Hepatocyte (in vitro differentiated cells): Measurements from ENCODE around the gene LIN54.

ENCODE experiments used
- EZH2 ChIP-seq: fragments of 200-600 bp; sonication (generic); IDR thresholded peaks from 2 replicates; pipeline ENCODE4 v1.6.1; 2016; ENCODE audit warnings: antibody characterized with exemption, mild to moderate bottlenecking, borderline replicate concordance
- EZH2phosphoT487 ChIP-seq: fragments of 200-600 bp; sonication (generic); IDR thresholded peaks from one replicate; pipeline ENCODE4 v1.6.1; 2018; ENCODE audit warnings: antibody characterized with exemption, mild to moderate bottlenecking, low read depth, moderate library complexity; ENCODE audit not compliant: unreplicated experiment, severe bottlenecking
- TF ChIP-seq, protein P1 (sequence below): fragments of 200-600 bp; sonication (generic); IDR thresholded peaks from 2 replicates; pipeline ENCODE4 v1.5.1; 2016; ENCODE audit warnings: antibody characterized with exemption, mild to moderate bottlenecking; ENCODE audit not compliant: poor library complexity

DNA sequence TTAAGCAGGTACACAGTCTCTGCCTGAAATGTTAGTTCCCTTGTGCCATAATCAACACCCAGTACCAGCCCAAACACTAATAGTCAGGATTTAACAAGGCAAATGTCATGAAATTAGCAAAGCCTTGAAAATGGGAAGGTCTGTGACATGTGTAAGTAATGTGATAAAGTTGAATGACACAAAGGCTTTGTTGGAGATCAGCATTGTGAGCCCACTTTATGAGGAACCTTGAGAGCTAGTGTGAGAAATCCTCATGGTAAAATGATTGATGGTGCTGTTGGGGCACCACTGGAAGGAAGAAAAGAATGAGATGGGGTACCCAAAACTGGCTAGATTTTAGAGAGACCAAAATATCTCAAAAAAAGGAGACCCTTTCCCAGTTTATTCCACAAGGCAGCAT lies 3.3 kb upstream of the LIN54 start:
- TF ChIP-seq, protein P1, sequence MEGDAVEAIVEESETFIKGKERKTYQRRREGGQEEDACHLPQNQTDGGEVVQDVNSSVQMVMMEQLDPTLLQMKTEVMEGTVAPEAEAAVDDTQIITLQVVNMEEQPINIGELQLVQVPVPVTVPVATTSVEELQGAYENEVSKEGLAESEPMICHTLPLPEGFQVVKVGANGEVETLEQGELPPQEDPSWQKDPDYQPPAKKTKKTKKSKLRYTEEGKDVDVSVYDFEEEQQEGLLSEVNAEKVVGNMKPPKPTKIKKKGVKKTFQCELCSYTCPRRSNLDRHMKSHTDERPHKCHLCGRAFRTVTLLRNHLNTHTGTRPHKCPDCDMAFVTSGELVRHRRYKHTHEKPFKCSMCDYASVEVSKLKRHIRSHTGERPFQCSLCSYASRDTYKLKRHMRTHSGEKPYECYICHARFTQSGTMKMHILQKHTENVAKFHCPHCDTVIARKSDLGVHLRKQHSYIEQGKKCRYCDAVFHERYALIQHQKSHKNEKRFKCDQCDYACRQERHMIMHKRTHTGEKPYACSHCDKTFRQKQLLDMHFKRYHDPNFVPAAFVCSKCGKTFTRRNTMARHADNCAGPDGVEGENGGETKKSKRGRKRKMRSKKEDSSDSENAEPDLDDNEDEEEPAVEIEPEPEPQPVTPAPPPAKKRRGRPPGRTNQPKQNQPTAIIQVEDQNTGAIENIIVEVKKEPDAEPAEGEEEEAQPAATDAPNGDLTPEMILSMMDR: no peak
- TF ChIP-seq EZH2 (no peak), EZH2phosphoT487 (no peak)
